ENCODE data around the gene AMOTL1. TPM values are rescaled to one million over a fixed set of nuclear protein-coding genes. Genes with fewer than 3 reads are reported as not detected.

The AMOTL1 gene
- total RNA-seq, 1 donor from 2014 or later, result 22.6 TPM

DNA sequence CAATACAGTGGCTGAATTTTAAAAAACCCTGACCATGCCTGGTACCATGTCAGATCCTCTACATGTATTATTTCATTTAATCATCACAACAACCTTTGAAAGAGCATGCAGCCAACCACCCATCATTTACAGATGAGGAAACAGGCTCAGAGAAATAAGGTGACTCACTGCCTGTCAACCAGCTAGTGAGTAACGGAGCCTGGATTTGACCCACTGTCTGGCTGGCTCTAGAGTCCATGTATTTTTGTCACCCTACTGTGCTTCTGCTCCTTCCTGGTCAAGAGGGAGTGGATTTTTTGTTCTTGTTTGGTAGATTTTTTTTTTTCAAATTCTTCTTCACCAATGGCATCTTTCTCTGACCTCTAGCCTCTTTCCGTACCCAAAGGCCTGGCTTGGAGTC lies 127.8 kb downstream of the AMOTL1 start:
- H3K36me3 ChIP-seq, result no peaks in the 10 kb centered on the region
- H3K4me3 ChIP-seq, result no peak overlapping the region
- H3K79me2 ChIP-seq (ENCODE audit: low read depth), result no peaks in the 10 kb centered on the region
- H3K27me3 Mint-ChIP-seq (ENCODE audit: insufficient read depth, low read depth), result peaks cover 2% of the 10 kb centered on the region
- H3F3A ChIP-seq (ENCODE audit: low read depth), result no peaks in the 10 kb centered on the region
- no peaks in the 10 kb centered on the region for H3K4me1 ChIP-seq
- TF ChIP-seq, protein P1, sequence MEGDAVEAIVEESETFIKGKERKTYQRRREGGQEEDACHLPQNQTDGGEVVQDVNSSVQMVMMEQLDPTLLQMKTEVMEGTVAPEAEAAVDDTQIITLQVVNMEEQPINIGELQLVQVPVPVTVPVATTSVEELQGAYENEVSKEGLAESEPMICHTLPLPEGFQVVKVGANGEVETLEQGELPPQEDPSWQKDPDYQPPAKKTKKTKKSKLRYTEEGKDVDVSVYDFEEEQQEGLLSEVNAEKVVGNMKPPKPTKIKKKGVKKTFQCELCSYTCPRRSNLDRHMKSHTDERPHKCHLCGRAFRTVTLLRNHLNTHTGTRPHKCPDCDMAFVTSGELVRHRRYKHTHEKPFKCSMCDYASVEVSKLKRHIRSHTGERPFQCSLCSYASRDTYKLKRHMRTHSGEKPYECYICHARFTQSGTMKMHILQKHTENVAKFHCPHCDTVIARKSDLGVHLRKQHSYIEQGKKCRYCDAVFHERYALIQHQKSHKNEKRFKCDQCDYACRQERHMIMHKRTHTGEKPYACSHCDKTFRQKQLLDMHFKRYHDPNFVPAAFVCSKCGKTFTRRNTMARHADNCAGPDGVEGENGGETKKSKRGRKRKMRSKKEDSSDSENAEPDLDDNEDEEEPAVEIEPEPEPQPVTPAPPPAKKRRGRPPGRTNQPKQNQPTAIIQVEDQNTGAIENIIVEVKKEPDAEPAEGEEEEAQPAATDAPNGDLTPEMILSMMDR (IDR thresholded peaks at IDR 0.05), result no peak
- no peak for TF ChIP-seq EZH2phosphoT487 (IDR thresholded peaks at IDR 0.05)
- no peak overlapping the region for H3K4me2 ChIP-seq
- H3K9me3 Mint-ChIP-seq, result peaks cover 15% of the 10 kb centered on the region
- no peak overlapping the region for H3K27ac ChIP-seq
- no peaks in the 10 kb centered on the region for H4K20me1 ChIP-seq (ENCODE audit: low read depth)
- H3K27ac Mint-ChIP-seq, result no peak overlapping the region
- H3K4me3 Mint-ChIP-seq, result no peak overlapping the region
- H3K9me3 ChIP-seq (ENCODE audit: low read depth), result no peaks in the 10 kb centered on the region
- H3K36me3 Mint-ChIP-seq, result peaks cover 22% of the 10 kb centered on the region
- no peaks in the 10 kb centered on the region for H3K27me3 ChIP-seq
- H3K9ac ChIP-seq, result no peak overlapping the region
- DNase-seq (ENCODE audit: low spot score), result no peak
- H2AFZ ChIP-seq (replicated peaks), result no peak overlapping the region
- no peaks in the 10 kb centered on the region for H3K4me1 Mint-ChIP-seq

DNA sequence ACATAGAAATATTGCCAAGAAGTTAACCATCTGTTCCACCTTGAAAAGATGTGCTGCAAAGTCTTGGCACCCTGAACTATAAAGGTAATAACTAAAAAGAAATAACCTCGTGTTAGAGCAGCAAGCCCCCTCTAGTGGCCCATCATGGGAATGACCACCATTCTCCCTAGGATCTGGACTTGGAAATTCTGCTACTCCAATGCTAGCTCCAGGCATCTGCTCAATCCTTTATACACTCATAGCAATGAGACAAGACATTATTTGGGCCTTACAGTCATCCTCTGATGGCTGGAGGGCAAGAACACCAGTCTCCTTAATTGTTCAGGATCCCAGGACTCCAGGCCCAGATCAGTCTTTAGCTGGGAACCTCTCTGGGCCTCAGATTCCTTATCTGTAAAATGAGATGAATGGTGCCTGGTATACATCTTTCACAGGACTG lies 129.2 kb downstream of the AMOTL1 start:
- Histone ChIP-seq H3K79me2 (ENCODE audit: low read depth) (no peaks in the 10 kb centered on the region), H4K20me1 (ENCODE audit: low read depth) (no peaks in the 10 kb centered on the region), H3K27me3 (no peaks in the 10 kb centered on the region), H3K36me3 (no peaks in the 10 kb centered on the region), H3K4me1 (no peaks in the 10 kb centered on the region), H3K27ac (no peak overlapping the region), H3K4me2 (no peak overlapping the region), H2AFZ (replicated peaks) (no peak overlapping the region), H3K4me3 (no peak overlapping the region), H3K9me3 (ENCODE audit: low read depth) (no peaks in the 10 kb centered on the region), H3F3A (ENCODE audit: low read depth) (no peaks in the 10 kb centered on the region), H3K9ac (no peak overlapping the region)
- DNase-seq (ENCODE audit: low spot score), result peak; percentile 56
- H3K4me1 Mint-ChIP-seq, result no peaks in the 10 kb centered on the region
- H3K27ac Mint-ChIP-seq, result peak overlapping the region; percentile 40
- no peak overlapping the region for H3K4me3 Mint-ChIP-seq
- peaks cover 12% of the 10 kb centered on the region for H3K9me3 Mint-ChIP-seq
- TF ChIP-seq, protein P1 (IDR thresholded peaks at IDR 0.05), result peak; percentile 96
- TF ChIP-seq EZH2phosphoT487 (IDR thresholded peaks at IDR 0.05) (no peak), EZH2 (IDR thresholded peaks at IDR 0.05) (no peak)
- peaks cover 2% of the 10 kb centered on the region for H3K27me3 Mint-ChIP-seq (ENCODE audit: insufficient read depth, low read depth)
- peaks cover 24% of the 10 kb centered on the region for H3K36me3 Mint-ChIP-seq

DNA sequence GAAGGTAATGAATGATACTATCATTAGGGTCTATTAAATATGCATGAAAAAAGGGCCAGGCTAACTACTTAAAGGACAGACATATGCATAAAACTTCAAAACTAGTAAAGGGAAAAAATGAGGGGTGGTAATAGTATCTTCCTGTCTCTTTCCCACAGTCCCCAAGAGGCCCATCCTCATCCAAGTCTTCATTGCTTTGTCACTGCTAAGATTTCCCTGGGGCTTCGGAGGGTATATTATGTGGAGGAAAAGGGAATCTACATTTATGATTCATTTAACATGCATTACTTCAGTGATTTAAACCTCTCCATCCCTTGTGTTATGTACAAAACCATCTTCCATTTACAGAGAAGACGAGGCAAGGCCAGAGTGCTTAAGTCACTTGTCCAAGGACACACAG lies 139.1 kb downstream of the AMOTL1 start:
- TF ChIP-seq EZH2phosphoT487 (IDR thresholded peaks at IDR 0.05), result no peak
- no peak for TF ChIP-seq EZH2 (IDR thresholded peaks at IDR 0.05)
- TF ChIP-seq, protein P1 (IDR thresholded peaks at IDR 0.05), result no peak
- H3F3A ChIP-seq (ENCODE audit: low read depth), result no peaks in the 10 kb centered on the region
- H3K9ac ChIP-seq, result no peak overlapping the region
- H3K4me3 ChIP-seq, result no peak overlapping the region
- no peaks in the 10 kb centered on the region for H3K79me2 ChIP-seq (ENCODE audit: low read depth)
- H2AFZ ChIP-seq (replicated peaks), result no peak overlapping the region
- no peaks in the 10 kb centered on the region for H3K9me3 ChIP-seq (ENCODE audit: low read depth)
- Mint-ChIP-seq H3K27ac (no peak overlapping the region), H3K4me3 (no peak overlapping the region), H3K27me3 (ENCODE audit: insufficient read depth, low read depth) (peaks cover 4% of the 10 kb centered on the region), H3K9me3 (peaks cover 13% of the 10 kb centered on the region), H3K4me1 (peaks cover 2% of the 10 kb centered on the region), H3K36me3 (peaks cover 27% of the 10 kb centered on the region)
- no peak overlapping the region for H3K4me2 ChIP-seq
- H3K27me3 ChIP-seq, result no peaks in the 10 kb centered on the region
- DNase-seq (ENCODE audit: low spot score), result no peak
- H3K27ac ChIP-seq, result no peak overlapping the region
- H3K4me1 ChIP-seq, result no peaks in the 10 kb centered on the region
- no peaks in the 10 kb centered on the region for H3K36me3 ChIP-seq
- H4K20me1 ChIP-seq (ENCODE audit: low read depth), result no peaks in the 10 kb centered on the region
